NCI-H2196 treated with DMSO at 0.1 percent for 48 hours (cell line): ENCODE data around the gene ADAMTSL2.
"Not testable (repeated sequence)": the region's sequence is repeated elsewhere in the genome, so short reads cannot be mapped to it uniquely, and the experiment has no call there.

Source experiments
- DNase-seq: peaks from one replicate; lab custom pipeline; 2025; ENCODE audit not compliant: unreplicated experiment; lab: John Stamatoyannopoulos, UW

The ADAMTSL2 gene

GRCh38 chr9:133553973-133554713 is 19.6 kb downstream of the ADAMTSL2 start:
- no peak for DNase-seq

- DNase-seq = no peak
These were observed 20.2 kb downstream of the ADAMTSL2 start for GRCh38 chr9:133554729-133555128.

GRCh38 chr9:133556354-133556753 is 21.9 kb downstream of the ADAMTSL2 start:
- no peak for DNase-seq

- DNase-seq = no peak
These were observed 23.1 kb downstream of the ADAMTSL2 start for GRCh38 chr9:133557581-133557980.

GRCh38 chr9:133558191-133559126 is 24.0 kb downstream of the ADAMTSL2 start:
- DNase-seq = no peak

- peak; percentile 23 for DNase-seq
These were observed 25.8 kb downstream of the ADAMTSL2 start for GRCh38 chr9:133560311-133560710.

- DNase-seq = no peak
These were observed 26.4 kb downstream of the ADAMTSL2 start for GRCh38 chr9:133560944-133561343.

- no peak for DNase-seq
These were observed 27.6 kb downstream of the ADAMTSL2 start for GRCh38 chr9:133561976-133562554.

- DNase-seq = no peak
These were observed 28.2 kb downstream of the ADAMTSL2 start for GRCh38 chr9:133562611-133563290.

- DNase-seq = no peak
These were observed 28.8 kb downstream of the ADAMTSL2 start for GRCh38 chr9:133563291-133563796.

GRCh38 chr9:133563814-133564213 is 29.3 kb downstream of the ADAMTSL2 start:
- not testable (repeated sequence) for DNase-seq

GRCh38 chr9:133564451-133565116 is 30.1 kb downstream of the ADAMTSL2 start:
- DNase-seq = no peak

- DNase-seq = no peak
These were observed 31.9 kb downstream of the ADAMTSL2 start for GRCh38 chr9:133566382-133566781.

GRCh38 chr9:133566817-133567216 is 32.3 kb downstream of the ADAMTSL2 start:
- no peak for DNase-seq

GRCh38 chr9:133568186-133568585 is 33.7 kb downstream of the ADAMTSL2 start:
- DNase-seq = no peak

GRCh38 chr9:133569121-133569785 is 34.7 kb downstream of the ADAMTSL2 start:
- no peak for DNase-seq

GRCh38 chr9:133569891-133570690 is 35.6 kb downstream of the ADAMTSL2 start:
- DNase-seq = no peak

- DNase-seq = no peak
These were observed 36.2 kb downstream of the ADAMTSL2 start for GRCh38 chr9:133570691-133571080.

GRCh38 chr9:133571391-133571890 is 36.9 kb downstream of the ADAMTSL2 start:
- no peak for DNase-seq
